Neural progenitor cell (in vitro differentiated cells): ENCODE data around the gene EPHA4. TPM values are rescaled to one million over a fixed set of nuclear protein-coding genes. Genes with fewer than 3 reads are reported as not detected.

Source experiments
- DNase-seq: peaks from one replicate; pipeline ENCODE4 v3.0.0-alpha.2; 2016; ENCODE audit warnings: low spot score
- H2AFZ ChIP-seq: fragments of 200-600 bp; sonication (generic); replicated peaks from 2 replicates; pipeline ENCODE4 v1.6.1; 2016; ENCODE audit warnings: antibody characterized with exemption
- H3F3A ChIP-seq: fragments of 200-600 bp; sonication (generic); 2 replicates; pipeline ENCODE4 v1.6.1; 2016; ENCODE audit warnings: antibody characterized with exemption, low read depth
- H3K27ac ChIP-seq: fragments of 200-600 bp; sonication (generic); 2 replicates; pipeline ENCODE4 v1.5.1; 2016; ENCODE audit warnings: mild to moderate bottlenecking
- H3K27me3 ChIP-seq: fragments of 200-600 bp; sonication (generic); 2 replicates; pipeline ENCODE4 v1.6.1; 2016; ENCODE audit warnings: mild to moderate bottlenecking, moderate library complexity
- H3K36me3 ChIP-seq: fragments of 200-600 bp; sonication (generic); 2 replicates; pipeline ENCODE4 v1.5.1; 2016
- H3K4me1 ChIP-seq: fragments of 200-600 bp; sonication (generic); 2 replicates; pipeline ENCODE4 v1.6.1; 2016; ENCODE audit warnings: mixed run types
- H3K4me2 ChIP-seq: fragments of 200-600 bp; sonication (generic); 2 replicates; pipeline ENCODE4 v1.6.1; 2016
- H3K4me3 ChIP-seq: fragments of 200-600 bp; sonication (generic); 2 replicates; pipeline ENCODE4 v1.5.1; 2016
- H3K79me2 ChIP-seq: fragments of 200-600 bp; sonication (generic); 2 replicates; pipeline ENCODE4 v1.6.1; 2016; ENCODE audit warnings: low read depth
- H3K9ac ChIP-seq: fragments of 200-600 bp; sonication (generic); 2 replicates; pipeline ENCODE4 v1.6.1; 2016
- H3K9me3 ChIP-seq: fragments of 200-600 bp; sonication (generic); 2 replicates; pipeline ENCODE4 v1.5.1; 2016; ENCODE audit warnings: low read depth
- H4K20me1 ChIP-seq: fragments of 200-600 bp; sonication (generic); 2 replicates; pipeline ENCODE4 v1.6.1; 2016; ENCODE audit warnings: low read depth
- H3K27ac Mint-ChIP-seq: 3 replicates; pipeline ENCODE4 v1.8.0; 2021; ENCODE audit warnings: mixed read lengths
- H3K27me3 Mint-ChIP-seq: 2 replicates; pipeline ENCODE4 v1.8.0; 2022; ENCODE audit warnings: low read depth, mild to moderate bottlenecking, inconsistent platforms, moderate library complexity, mixed read lengths; ENCODE audit not compliant: insufficient read depth
- H3K36me3 Mint-ChIP-seq: 3 replicates; pipeline ENCODE4 v1.8.0; 2021; ENCODE audit warnings: mixed read lengths
- H3K4me1 Mint-ChIP-seq: 3 replicates; pipeline ENCODE4 v1.8.0; 2021; ENCODE audit warnings: mixed read lengths
- H3K4me3 Mint-ChIP-seq: 3 replicates; pipeline ENCODE4 v1.8.0; 2021; ENCODE audit warnings: mild to moderate bottlenecking, moderate library complexity, mixed read lengths
- H3K9me3 Mint-ChIP-seq: 3 replicates; pipeline ENCODE4 v1.8.0; 2020; ENCODE audit warnings: mixed read lengths
- CTCF ChIP-seq: fragments of 200-600 bp; sonication (generic); IDR thresholded peaks from 2 replicates; pipeline ENCODE4 v1.5.1; 2017; ENCODE audit warnings: antibody characterized with exemption, mild to moderate bottlenecking
- EZH2 ChIP-seq: fragments of 200-600 bp; sonication (generic); IDR thresholded peaks from 2 replicates; pipeline ENCODE4 v1.6.1; 2017; ENCODE audit warnings: antibody characterized with exemption, mild to moderate bottlenecking, moderate library complexity
- EZH2phosphoT487 ChIP-seq: fragments of 200-600 bp; sonication (generic); IDR thresholded peaks from 2 replicates; pipeline ENCODE4 v1.6.1; 2017; ENCODE audit warnings: antibody characterized with exemption
- total RNA-seq: library from RNA; depleted of rRNA; stranded (reverse); fragments of >200 nt; gene quantifications from 2 replicates; pipeline ENCODE4 v1.2.3, GENCODE V29; 2015; ENCODE audit warnings: low replicate concordance

EPHA4 gene
- total RNA-seq, 1 donor from 2014 or later = 323 TPM

- Mint-ChIP-seq H3K27me3 (peaks cover 2% of the 10 kb centered on the region), H3K27ac (no peak overlapping the region), H3K9me3 (no peaks in the 10 kb centered on the region), H3K4me1 (peaks cover 13% of the 10 kb centered on the region), H3K36me3 (peaks cover 67% of the 10 kb centered on the region), H3K4me3 (no peak overlapping the region)
- H3K36me3 ChIP-seq = peaks cover 53% of the 10 kb centered on the region
- no peak overlapping the region for H3K9ac ChIP-seq
- H3K4me3 ChIP-seq = no peak overlapping the region
- no peak overlapping the region for H3K27ac ChIP-seq
- no peak for DNase-seq
- H3F3A ChIP-seq = peaks cover 61% of the 10 kb centered on the region
- H3K9me3 ChIP-seq = no peaks in the 10 kb centered on the region
- H3K79me2 ChIP-seq = peaks cover 33% of the 10 kb centered on the region
- TF ChIP-seq CTCF = no peak
- TF ChIP-seq EZH2 = no peak
- no peak for TF ChIP-seq EZH2phosphoT487
- H3K27me3 ChIP-seq = no peaks in the 10 kb centered on the region
- H3K4me2 ChIP-seq = no peak overlapping the region
- H2AFZ ChIP-seq = no peak overlapping the region
- H4K20me1 ChIP-seq = peaks cover 37% of the 10 kb centered on the region
- H3K4me1 ChIP-seq = peaks cover 6% of the 10 kb centered on the region
These were observed 138.0 kb downstream of the EPHA4 start for GRCh38 chr2:221434142-221434541.

- H3K4me1 ChIP-seq = peaks cover 18% of the 10 kb centered on the region
- peaks cover 64% of the 10 kb centered on the region for H4K20me1 ChIP-seq
- Mint-ChIP-seq H3K4me1 (peaks cover 27% of the 10 kb centered on the region), H3K4me3 (no peak overlapping the region), H3K36me3 (peaks cover 58% of the 10 kb centered on the region), H3K27ac (no peak overlapping the region), H3K9me3 (no peaks in the 10 kb centered on the region), H3K27me3 (peaks cover 2% of the 10 kb centered on the region)
- H2AFZ ChIP-seq = no peak overlapping the region
- H3K27me3 ChIP-seq = no peaks in the 10 kb centered on the region
- no peak overlapping the region for H3K4me3 ChIP-seq
- peaks cover 57% of the 10 kb centered on the region for H3K79me2 ChIP-seq
- H3K9me3 ChIP-seq = no peaks in the 10 kb centered on the region
- peaks cover 61% of the 10 kb centered on the region for H3F3A ChIP-seq
- DNase-seq = no peak
- peaks cover 77% of the 10 kb centered on the region for H3K36me3 ChIP-seq
- H3K4me2 ChIP-seq = no peak overlapping the region
- H3K27ac ChIP-seq = no peak overlapping the region
- no peak for TF ChIP-seq EZH2
- TF ChIP-seq CTCF = no peak
- TF ChIP-seq EZH2phosphoT487 = no peak
- H3K9ac ChIP-seq = no peak overlapping the region
These were observed 140.6 kb downstream of the EPHA4 start for GRCh38 chr2:221431477-221431876.

DNA sequence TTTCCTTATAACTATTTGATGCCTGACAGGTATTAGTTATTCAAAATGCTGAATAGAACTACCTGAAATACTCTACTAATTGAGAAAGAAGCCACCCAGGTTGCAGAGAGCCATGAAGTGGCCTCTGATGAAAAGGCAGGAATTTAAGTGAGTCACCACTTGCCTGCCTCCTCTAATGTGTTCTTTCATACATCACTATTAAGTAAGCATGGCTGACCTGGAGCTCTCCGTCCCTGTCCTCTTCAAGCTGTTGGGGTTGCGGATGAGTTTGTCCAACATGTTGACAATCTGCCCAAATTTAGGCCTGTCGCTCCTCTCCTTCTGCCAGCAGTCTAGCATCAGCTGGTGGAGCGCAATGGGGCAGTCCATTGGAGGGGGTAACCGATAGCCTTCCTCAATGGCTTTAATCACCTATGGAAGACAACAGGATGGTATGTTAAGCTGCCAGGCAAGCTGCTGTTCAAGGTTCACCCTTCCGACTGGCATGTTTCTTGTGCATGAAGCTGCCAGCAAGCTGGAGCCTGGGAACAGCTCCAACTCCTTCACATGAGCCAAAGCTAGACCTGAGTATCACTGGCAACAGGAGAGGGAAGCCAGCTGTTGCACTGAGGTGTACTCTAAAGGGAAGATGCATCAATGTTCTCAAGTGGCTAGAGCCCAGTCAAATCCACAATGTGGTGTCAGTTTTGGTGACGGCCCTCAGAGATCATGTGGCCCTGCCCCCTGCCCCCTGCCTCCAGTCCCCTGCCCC lies 142.2 kb downstream of the EPHA4 start:
- TF ChIP-seq EZH2 (no peak), CTCF (no peak), EZH2phosphoT487 (no peak)
- H3K27ac Mint-ChIP-seq = no peak overlapping the region
- no peaks in the 10 kb centered on the region for H3K9me3 Mint-ChIP-seq
- Histone ChIP-seq H3K27ac (no peak overlapping the region), H2AFZ (no peak overlapping the region), H3K9ac (no peak overlapping the region), H3K9me3 (no peaks in the 10 kb centered on the region), H3K4me3 (no peak overlapping the region), H3K36me3 (peaks cover 79% of the 10 kb centered on the region), H3K27me3 (no peaks in the 10 kb centered on the region), H3K79me2 (peaks cover 72% of the 10 kb centered on the region), H3K4me2 (no peak overlapping the region), H3F3A (peaks cover 59% of the 10 kb centered on the region), H3K4me1 (peaks cover 12% of the 10 kb centered on the region), H4K20me1 (peaks cover 80% of the 10 kb centered on the region)
- H3K27me3 Mint-ChIP-seq = peaks cover 2% of the 10 kb centered on the region
- no peak for DNase-seq
- H3K4me1 Mint-ChIP-seq = peaks cover 34% of the 10 kb centered on the region
- H3K4me3 Mint-ChIP-seq = no peak overlapping the region
- H3K36me3 Mint-ChIP-seq = peaks cover 55% of the 10 kb centered on the region
